Skin of body (tissue), 2 donors: ENCODE results near the gene SVIL. TPM values are rescaled to one million over a fixed set of nuclear protein-coding genes. Genes with fewer than 3 reads are reported as not detected.
A peak's percentile ranks its signal among the peaks of the same experiment; 100 is the strongest.
"Not testable (repeated sequence)": the region's sequence is repeated elsewhere in the genome, so short reads cannot be mapped to it uniquely, and the experiment has no call there.

Experiments
- DNase-seq: peaks from one replicate; lab custom pipeline; 2025; lab: John Stamatoyannopoulos, UW
- total RNA-seq: library from RNA; depleted of rRNA; stranded (reverse); fragments of >200 nt; gene quantifications from one replicate; pipeline ENCODE4 v1.2.3, GENCODE V29; 2014

SVIL gene
- total RNA-seq, 1 donor from 2014 or later = 121 TPM

GRCh38 chr10:29650552-29650944 is 15.8 kb upstream of the SVIL start:
- DNase-seq = no peak

DNA sequence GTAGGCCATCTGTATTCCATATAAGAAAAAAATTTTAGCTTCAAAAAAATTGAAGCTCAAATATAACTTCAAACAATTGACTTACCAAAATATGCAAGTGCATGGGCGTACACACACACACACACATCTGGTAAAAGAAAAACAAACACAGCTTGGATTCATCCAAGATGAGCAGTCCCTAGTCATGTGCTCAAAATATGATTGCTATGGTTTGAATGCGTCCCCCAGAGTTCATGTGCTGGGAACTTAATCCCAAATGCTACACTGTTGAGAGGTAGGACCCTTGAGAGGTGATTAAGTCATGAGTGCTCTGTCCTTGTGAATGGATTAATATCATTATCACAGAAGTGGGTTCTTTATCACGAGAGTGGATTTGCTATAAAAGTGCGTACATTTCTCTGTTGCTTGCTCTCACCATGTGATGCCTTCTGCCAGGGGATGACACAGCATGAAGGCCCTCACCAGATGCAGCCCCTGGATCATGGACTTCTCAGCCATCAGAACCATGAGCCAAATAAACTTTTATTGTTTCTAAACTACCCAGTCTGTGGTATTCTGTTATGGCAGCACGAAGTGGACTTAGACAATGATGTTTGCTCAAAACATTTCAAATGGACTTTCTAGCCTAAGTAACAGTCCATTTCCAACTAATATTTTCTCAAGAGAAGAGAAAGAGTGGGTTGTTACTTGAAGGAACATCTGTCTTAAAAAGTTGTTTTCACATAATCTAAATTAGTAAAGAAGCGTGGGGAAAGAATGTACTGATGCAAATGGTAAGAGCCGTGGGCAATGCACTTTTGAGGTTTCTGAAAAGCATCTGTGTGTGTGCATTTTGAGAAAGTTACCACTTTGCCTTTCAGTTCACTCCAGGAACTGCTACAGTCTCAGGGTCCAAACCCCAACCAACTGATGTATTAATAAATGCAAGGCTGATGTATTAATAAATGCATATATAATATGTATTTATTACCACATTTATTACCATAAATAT is 15.1 kb upstream of the SVIL start:
- DNase-seq = peak; percentile 73

GRCh38 chr10:29648983-29649268 is 14.2 kb upstream of the SVIL start:
- no peak for DNase-seq

DNA sequence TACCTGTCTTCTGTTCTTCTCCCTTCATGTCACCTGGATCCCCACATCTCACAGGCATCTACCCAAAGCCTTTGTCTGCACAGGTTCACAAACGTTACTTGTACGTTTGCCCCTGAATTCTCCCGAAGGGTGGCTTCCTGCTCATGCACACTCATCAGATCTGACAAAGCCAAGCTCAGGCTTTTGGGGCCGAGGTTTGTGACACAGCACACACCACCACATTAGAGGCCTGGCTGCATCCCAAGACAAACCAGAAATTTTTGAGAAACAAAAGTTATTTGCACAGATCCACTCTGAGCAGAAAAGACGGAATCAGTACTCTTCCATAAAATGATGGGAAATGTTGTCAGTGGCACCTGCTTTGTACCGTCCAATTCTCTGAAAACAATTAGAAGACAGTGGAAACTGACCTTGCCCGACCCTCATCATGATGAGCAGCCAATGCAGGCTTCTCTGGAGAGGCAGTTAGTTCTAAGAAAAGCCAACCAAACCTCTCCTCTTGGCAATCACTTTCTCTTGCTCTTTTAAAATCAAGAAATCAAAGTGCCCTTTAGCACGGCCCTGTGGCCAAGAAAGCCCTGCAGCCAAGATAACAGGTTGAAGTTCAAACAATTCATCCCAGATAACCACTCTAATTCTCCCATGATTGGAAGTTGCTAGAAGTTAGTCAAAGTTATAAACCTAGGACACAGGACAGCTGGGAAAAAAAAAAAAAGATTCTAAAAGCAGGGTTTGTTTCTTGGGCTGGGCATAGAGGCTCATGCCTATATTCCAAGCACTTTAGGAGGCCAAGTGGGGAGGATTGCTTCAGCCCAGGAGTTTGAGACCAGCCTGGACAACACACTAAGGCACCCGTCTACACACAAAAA is 13.6 kb upstream of the SVIL start:
- DNase-seq = no peak

- DNase-seq = no peak
Measured at GRCh38 chr10:29647478-29647877, 12.7 kb upstream of the SVIL start.

- DNase-seq = peak; percentile 80
Measured at GRCh38 chr10:29646960-29647461, 12.2 kb upstream of the SVIL start.

DNA sequence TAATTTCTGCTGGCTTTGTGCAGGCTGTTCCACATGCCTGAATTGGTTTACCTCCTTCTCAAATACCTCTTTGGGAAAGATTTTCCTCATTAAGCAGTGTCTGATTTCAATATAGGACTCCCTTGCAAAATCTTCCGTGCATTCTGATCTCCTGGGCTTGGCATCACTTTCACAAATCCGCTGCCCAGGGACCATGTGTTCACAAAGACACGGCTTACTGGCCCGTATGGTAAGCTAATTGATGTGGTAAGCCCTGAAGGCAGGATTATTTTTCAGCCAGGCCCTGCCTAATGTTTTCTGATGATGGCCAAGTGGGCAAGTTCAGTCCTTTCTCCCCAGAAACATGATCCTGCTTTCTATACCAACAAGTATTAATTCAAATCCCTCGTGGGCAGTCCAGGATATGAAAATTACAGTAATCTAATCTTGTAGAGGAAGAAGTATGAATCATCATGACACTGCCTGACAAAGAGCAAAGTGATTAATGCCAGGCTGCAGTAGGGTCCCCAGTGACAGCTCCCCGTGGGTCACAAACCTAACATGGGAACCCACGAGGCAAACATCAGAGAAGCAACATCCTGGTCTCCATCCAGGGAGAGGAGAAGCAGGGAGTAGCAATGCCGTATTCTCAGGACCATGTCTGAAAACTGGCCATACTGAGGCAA is 11.6 kb upstream of the SVIL start:
- DNase-seq = peak; percentile 36

DNA sequence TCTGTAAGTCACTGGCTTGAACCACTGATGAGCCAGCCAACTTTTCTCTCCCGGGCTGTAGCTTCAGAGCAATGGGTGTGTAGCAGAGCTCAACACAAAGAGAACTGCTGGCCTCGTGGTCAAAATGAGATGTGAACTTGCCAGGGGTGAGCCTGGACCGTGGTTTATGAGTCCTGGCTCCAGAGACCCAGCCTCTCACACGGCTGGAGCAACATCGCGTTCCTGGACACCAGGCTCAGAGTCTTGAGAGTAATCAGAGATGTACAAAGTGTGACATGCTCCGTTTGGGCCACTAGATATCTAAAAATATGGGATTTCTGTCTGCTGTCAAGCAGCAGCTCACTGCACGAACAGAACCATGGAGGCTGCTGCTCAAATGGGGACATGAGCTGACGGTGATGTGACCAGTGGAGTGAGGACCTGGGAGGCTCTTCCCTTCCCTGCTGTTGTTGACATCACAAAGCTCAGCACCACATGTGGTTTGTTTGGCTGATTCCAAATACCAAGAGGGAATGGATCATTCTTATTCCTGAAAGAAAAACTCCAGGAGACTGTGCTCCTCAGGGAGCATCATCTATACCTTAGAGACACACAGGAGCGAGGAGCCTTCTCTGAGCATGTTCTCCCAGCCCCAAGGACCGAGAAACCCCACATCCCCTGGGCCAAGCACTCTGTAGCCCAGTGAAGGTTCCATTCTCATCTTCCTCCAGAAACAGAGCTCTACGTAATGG is 9.2 kb upstream of the SVIL start:
- peak; percentile 28 for DNase-seq

DNA sequence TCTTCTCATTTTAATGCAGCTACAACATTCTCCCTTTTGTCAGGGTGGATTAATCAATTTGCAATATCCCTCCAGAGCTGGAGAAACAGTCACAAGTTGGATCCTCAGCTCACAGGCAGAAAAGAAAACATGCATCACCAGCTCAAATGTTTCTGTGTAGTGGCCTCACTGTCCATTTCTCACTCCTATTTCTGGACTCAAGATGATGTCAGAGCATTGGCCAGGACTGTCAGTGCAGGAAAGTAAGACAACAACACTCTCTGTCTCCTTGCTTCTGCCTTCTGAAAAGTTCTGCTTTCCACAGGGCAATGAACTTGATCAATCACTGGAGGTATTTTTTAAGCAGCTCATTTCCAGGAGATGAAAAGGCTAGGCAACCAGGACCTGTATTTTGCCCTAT is 8.2 kb upstream of the SVIL start:
- DNase-seq = peak; percentile 33

- no peak for DNase-seq
Measured at GRCh38 chr10:29637537-29637936, 2.8 kb upstream of the SVIL start.

- peak; percentile 35 for DNase-seq
Measured at GRCh38 chr10:29636178-29636577, 1.4 kb upstream of the SVIL start.

GRCh38 chr10:29635711-29636144 is 957 bp upstream of the SVIL start:
- DNase-seq = no peak

DNA sequence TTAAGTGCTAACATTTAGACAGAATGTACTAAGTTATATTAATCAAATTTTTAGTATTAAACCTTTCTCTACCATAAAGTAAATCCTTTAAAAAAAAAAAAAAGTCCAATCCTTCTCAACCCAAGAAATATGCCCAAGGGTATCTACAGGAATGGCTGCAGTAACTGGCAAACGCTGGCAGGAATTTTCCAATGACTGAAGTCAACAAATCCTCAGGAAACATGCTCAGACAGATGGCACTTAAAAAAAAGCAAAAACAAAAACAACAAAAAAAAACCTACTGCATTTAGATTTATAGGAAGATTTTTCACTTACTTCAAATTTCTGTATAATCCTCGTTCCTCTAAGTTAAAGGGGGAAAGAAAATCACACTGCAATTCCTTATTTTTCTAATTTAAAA is 666 bp downstream of the SVIL start:
- peak; percentile 46 for DNase-seq

- DNase-seq = no peak
Measured at GRCh38 chr10:29631049-29631339, 3.8 kb downstream of the SVIL start.

DNA sequence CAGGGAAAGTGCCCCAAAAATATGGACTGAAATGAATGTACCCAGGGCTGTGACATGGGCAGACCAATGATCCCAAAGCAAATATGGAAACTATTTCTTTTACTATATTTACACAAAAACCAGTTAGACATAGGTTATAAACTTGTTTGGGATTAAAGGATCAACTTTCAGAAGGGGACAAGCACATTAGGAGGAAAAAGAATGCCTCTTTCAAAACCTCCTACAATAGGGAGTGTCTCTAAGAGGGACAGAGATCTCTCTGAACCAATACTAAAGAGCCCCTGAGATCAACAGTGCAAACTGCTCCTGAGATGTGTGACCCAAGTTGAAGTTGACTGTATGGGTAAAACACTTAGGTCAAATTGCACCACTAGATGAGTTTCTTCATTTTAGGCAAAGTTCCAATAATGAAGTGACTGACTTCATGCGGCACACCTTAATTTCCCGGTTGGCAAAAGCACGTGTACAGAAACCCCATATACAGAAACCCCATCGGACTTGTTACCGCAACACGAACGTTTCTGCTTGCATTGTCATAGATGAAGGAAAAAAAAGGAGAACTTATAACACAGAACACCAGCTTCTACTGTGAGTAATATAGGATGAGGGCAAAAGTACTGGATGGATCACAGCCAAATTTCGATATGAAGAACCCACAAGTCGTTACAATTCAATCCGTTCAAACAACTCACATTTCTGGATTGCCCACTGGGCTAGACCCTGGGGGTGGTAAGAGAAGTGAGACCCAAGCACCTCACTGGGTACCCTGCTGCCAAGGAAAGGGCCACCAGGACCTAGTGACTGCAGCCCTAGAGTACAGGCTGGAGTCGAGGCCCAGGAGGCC is 4.3 kb downstream of the SVIL start:
- no peak for DNase-seq

GRCh38 chr10:29628912-29629526 is 5.8 kb downstream of the SVIL start:
- no peak for DNase-seq

DNA sequence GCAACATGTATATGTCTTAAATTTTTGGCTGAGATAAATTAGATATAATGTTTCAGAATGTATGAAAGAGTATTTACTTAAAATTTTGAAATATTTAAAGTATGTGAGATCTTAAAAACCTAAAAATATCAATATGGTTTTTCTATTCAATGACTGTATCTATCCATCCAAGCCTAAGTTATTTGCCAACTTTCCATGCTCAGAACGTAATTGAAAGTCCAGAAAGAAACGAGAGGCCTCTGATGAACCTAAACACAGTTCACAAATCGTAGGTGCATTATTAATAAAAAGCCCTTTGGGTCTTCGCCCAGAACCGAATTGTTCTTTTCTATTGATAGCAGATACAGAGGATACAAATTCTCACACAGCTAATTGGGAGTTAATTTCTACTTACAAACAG is 6.5 kb downstream of the SVIL start:
- no peak for DNase-seq

DNA sequence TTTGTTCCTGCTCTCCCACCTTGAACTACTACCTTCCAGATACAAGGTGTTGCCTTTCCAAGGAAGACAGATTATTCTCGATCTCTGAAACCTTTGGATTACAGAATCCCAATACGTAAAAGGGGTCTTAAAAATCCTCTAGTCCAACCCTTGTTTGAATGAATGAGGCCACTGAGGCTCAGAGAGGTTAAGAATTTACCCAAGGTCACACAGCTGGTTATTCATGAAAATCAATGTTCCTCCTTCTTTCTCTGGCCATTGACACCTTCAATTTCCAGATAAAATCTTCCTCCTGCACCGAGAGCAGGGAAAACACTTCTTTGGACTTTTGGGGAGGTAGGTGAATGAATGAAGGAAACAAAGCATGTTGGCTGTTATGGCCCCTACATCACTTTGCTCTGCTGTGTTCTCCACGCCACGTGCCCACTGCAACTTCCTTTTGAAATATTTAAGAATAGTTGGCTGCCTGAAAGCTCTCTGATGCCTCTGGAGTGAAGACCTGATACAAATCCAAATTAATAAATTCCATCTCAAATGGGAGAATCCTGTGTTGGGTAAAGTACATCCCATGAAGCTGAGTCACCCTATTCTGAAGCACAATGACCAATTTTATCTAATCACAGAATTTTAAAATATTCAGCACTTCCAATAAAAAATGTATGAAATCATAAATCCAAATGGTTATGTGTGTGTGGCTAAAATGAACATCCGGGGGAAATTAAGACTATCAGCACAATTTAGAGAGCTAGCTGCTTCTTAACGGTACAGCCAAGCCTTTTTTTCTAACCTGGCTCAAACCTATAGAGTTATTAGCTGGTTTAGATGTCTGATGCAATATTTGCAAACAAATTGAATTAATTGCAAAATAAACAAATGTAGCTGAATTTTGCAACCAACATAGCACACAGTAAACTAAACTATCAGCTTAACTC is 7.3 kb downstream of the SVIL start:
- DNase-seq = no peak

DNA sequence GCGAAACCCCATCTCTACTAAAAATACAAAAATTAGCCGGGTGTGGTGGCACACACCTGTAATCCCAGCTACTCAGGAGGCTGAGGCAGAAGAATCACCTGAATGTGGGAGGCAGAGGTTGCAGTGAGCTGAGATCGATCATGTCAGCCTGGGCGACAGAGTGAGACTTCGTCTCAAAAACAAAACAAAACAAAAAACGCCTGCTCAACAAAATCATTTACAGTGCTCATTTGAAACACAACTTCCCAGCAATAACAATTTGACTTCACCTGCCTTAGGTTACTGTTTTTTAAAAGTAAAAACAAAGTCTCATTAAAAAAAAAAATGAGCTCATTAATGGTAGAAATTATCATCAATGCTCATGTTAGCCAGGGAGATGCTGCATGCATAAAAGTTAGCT is 10.4 kb downstream of the SVIL start:
- DNase-seq = not testable (repeated sequence)
